ENCODE data around the gene AKAP9. TPM values are rescaled to one million over a fixed set of nuclear protein-coding genes. Genes with fewer than 3 reads are reported as not detected.

Gene AKAP9
- total and polyA plus RNA-seq, 9 of the 15 experiments (the other 6 are each of a cell fraction or from before 2014, with no cell fraction given): 25.5 to 80.9 (median 46.3) TPM

DNA sequence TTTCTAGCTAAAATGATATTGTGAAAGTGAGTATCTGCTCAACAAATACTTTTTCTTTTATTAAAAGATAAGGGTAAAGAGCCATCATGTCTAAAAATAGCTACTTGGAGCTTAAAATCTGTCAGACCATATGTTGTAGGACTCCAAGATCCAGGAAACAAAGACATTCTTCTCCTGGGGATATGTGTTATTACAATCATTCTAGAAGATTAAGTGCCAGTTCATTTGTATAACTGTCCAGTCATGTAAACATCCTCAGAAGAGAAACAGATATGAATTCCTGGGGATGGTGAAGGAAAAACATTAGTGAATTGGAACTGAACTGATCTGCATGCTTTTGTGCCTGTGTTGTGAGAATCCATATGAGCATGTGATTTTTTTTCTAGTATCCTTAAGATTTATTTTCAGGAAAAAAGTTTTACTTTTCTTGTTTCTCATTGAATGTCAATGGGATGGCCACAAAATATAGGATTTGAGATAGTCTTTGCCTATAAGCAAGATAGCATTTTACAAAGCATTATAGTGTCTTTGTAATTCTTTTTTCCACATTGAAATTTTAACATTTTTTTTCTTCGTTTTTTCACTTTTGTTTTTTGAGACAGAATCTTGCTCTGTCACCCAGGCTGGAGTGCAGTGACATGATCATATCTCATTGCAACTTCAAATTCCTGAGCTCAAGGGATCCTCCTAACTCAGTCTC lies 45.7 kb upstream of the AKAP9 start (continued):
- TF ChIP-seq, protein P1, sequence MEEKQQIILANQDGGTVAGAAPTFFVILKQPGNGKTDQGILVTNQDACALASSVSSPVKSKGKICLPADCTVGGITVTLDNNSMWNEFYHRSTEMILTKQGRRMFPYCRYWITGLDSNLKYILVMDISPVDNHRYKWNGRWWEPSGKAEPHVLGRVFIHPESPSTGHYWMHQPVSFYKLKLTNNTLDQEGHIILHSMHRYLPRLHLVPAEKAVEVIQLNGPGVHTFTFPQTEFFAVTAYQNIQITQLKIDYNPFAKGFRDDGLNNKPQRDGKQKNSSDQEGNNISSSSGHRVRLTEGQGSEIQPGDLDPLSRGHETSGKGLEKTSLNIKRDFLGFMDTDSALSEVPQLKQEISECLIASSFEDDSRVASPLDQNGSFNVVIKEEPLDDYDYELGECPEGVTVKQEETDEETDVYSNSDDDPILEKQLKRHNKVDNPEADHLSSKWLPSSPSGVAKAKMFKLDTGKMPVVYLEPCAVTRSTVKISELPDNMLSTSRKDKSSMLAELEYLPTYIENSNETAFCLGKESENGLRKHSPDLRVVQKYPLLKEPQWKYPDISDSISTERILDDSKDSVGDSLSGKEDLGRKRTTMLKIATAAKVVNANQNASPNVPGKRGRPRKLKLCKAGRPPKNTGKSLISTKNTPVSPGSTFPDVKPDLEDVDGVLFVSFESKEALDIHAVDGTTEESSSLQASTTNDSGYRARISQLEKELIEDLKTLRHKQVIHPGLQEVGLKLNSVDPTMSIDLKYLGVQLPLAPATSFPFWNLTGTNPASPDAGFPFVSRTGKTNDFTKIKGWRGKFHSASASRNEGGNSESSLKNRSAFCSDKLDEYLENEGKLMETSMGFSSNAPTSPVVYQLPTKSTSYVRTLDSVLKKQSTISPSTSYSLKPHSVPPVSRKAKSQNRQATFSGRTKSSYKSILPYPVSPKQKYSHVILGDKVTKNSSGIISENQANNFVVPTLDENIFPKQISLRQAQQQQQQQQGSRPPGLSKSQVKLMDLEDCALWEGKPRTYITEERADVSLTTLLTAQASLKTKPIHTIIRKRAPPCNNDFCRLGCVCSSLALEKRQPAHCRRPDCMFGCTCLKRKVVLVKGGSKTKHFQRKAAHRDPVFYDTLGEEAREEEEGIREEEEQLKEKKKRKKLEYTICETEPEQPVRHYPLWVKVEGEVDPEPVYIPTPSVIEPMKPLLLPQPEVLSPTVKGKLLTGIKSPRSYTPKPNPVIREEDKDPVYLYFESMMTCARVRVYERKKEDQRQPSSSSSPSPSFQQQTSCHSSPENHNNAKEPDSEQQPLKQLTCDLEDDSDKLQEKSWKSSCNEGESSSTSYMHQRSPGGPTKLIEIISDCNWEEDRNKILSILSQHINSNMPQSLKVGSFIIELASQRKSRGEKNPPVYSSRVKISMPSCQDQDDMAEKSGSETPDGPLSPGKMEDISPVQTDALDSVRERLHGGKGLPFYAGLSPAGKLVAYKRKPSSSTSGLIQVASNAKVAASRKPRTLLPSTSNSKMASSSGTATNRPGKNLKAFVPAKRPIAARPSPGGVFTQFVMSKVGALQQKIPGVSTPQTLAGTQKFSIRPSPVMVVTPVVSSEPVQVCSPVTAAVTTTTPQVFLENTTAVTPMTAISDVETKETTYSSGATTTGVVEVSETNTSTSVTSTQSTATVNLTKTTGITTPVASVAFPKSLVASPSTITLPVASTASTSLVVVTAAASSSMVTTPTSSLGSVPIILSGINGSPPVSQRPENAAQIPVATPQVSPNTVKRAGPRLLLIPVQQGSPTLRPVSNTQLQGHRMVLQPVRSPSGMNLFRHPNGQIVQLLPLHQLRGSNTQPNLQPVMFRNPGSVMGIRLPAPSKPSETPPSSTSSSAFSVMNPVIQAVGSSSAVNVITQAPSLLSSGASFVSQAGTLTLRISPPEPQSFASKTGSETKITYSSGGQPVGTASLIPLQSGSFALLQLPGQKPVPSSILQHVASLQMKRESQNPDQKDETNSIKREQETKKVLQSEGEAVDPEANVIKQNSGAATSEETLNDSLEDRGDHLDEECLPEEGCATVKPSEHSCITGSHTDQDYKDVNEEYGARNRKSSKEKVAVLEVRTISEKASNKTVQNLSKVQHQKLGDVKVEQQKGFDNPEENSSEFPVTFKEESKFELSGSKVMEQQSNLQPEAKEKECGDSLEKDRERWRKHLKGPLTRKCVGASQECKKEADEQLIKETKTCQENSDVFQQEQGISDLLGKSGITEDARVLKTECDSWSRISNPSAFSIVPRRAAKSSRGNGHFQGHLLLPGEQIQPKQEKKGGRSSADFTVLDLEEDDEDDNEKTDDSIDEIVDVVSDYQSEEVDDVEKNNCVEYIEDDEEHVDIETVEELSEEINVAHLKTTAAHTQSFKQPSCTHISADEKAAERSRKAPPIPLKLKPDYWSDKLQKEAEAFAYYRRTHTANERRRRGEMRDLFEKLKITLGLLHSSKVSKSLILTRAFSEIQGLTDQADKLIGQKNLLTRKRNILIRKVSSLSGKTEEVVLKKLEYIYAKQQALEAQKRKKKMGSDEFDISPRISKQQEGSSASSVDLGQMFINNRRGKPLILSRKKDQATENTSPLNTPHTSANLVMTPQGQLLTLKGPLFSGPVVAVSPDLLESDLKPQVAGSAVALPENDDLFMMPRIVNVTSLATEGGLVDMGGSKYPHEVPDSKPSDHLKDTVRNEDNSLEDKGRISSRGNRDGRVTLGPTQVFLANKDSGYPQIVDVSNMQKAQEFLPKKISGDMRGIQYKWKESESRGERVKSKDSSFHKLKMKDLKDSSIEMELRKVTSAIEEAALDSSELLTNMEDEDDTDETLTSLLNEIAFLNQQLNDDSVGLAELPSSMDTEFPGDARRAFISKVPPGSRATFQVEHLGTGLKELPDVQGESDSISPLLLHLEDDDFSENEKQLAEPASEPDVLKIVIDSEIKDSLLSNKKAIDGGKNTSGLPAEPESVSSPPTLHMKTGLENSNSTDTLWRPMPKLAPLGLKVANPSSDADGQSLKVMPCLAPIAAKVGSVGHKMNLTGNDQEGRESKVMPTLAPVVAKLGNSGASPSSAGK (IDR thresholded peaks at IDR 0.05): no peak
- TF ChIP-seq DMBX1 (CRISPR knock-in tag; IDR thresholded peaks at IDR 0.05; ENCODE audit: borderline replicate concordance) (no peak), NFATC3 (IDR thresholded peaks at IDR 0.05) (peak; percentile 46; the same call in 1 of the 2 replicates), ZNF766 (CRISPR knock-in tag; conservative IDR thresholded peaks at IDR 0.05) (no peak), ZBTB17 (CRISPR knock-in tag; IDR thresholded peaks at IDR 0.05) (no peak), CREB1 (IDR thresholded peaks at IDR 0.05) (no peak), CREB1 (CRISPR knock-in tag; IDR thresholded peaks at IDR 0.05) (no peak), NBN (IDR thresholded peaks at IDR 0.05; ENCODE audit: low read depth) (0 out of 2 replicates have a peak, but pooled peaks have one; percentile 28), CREM (IDR thresholded peaks at IDR 0.05; ENCODE audit: low read depth) (no peak), TBP (optimal IDR thresholded peaks at IDR 0.05; ENCODE audit: low read depth, low read length) (no peak), RAD51 (IDR thresholded peaks at IDR 0.05; ENCODE audit: borderline replicate concordance, low read depth) (peak; percentile 22; the same call in 1 of the 2 replicates), U2AF1 (optimal IDR thresholded peaks at IDR 0.05; ENCODE audit: low read depth, low read length) (no peak), ZNF408 (CRISPR knock-in tag; IDR thresholded peaks at IDR 0.05; ENCODE audit: low read depth) (no peak)
